HK-2 (cell line): ENCODE measurements around the gene PM20D1.
"Not testable (repeated sequence)": the region's sequence is repeated elsewhere in the genome, so short reads cannot be mapped to it uniquely, and the experiment has no call there.

Experiments
- DNase-seq: peaks from one replicate; pipeline ENCODE4 v3.0.0-alpha.2; 2018; ENCODE audit not compliant: unreplicated experiment

Gene PM20D1

GRCh38 chr1:205842229-205842628, 7.7 kb downstream of the PM20D1 start:
- DNase-seq, result no peak

GRCh38 chr1:205840146-205840923, 9.6 kb downstream of the PM20D1 start:
- no peak for DNase-seq

GRCh38 chr1:205837382-205837970, 12.5 kb downstream of the PM20D1 start:
- no peak for DNase-seq

- no peak for DNase-seq
These were observed 15.2 kb downstream of the PM20D1 start for GRCh38 chr1:205834751-205835150.

GRCh38 chr1:205832326-205832751, 17.6 kb downstream of the PM20D1 start:
- no peak for DNase-seq

GRCh38 chr1:205827623-205828022, 22.3 kb downstream of the PM20D1 start:
- no peak for DNase-seq

GRCh38 chr1:205826995-205827394, 22.9 kb downstream of the PM20D1 start:
- no peak for DNase-seq

- DNase-seq, result no peak
These were observed 23.7 kb downstream of the PM20D1 start for GRCh38 chr1:205826016-205826806.

- DNase-seq, result no peak
These were observed 25.8 kb downstream of the PM20D1 start for GRCh38 chr1:205824180-205824579.

GRCh38 chr1:205823260-205823659, 26.7 kb downstream of the PM20D1 start:
- not testable (repeated sequence) for DNase-seq

GRCh38 chr1:205822397-205822796, 27.5 kb downstream of the PM20D1 start:
- DNase-seq, result no peak

GRCh38 chr1:205817988-205818387, 31.9 kb downstream of the PM20D1 start:
- DNase-seq, result no peak

- DNase-seq, result no peak
These were observed 32.6 kb downstream of the PM20D1 start for GRCh38 chr1:205817364-205817763.

GRCh38 chr1:205813755-205814058, 36.2 kb downstream of the PM20D1 start:
- DNase-seq, result no peak

- DNase-seq, result peak; percentile 97
These were observed 36.8 kb downstream of the PM20D1 start, which contains the start of gene SLC41A1 for GRCh38 chr1:205812878-205813754. SLC41A1 (minus strand) TSS chr1:205813198; CDS start chr1:205810441, 2,757 bp downstream.

GRCh38 chr1:205812271-205812877, 37.6 kb downstream of the PM20D1 start:
- DNase-seq, result peak; percentile 51

- no peak for DNase-seq
These were observed 38.3 kb downstream of the PM20D1 start for GRCh38 chr1:205811660-205812059.

- DNase-seq, result no peak
These were observed 39.3 kb downstream of the PM20D1 start for GRCh38 chr1:205810448-205811157.

GRCh38 chr1:205809942-205810345, 40.0 kb downstream of the PM20D1 start:
- DNase-seq, result no peak

GRCh38 chr1:205809469-205809868, 40.5 kb downstream of the PM20D1 start:
- no peak for DNase-seq
